Measurements from ENCODE around the gene DNHD1.
A peak's percentile ranks its signal among the peaks of the same experiment; 100 is the strongest.

DNHD1 gene

GRCh38 chr11:6542727-6543126 lies 45.6 kb downstream of the DNHD1 start:
- H3K4me3 ChIP-seq (replicated peaks in 1 of 2; ENCODE audit: low read depth in 2 of 2, low read length in 2 of 2): no peak overlapping the region
- TF ChIP-seq, protein P1, sequence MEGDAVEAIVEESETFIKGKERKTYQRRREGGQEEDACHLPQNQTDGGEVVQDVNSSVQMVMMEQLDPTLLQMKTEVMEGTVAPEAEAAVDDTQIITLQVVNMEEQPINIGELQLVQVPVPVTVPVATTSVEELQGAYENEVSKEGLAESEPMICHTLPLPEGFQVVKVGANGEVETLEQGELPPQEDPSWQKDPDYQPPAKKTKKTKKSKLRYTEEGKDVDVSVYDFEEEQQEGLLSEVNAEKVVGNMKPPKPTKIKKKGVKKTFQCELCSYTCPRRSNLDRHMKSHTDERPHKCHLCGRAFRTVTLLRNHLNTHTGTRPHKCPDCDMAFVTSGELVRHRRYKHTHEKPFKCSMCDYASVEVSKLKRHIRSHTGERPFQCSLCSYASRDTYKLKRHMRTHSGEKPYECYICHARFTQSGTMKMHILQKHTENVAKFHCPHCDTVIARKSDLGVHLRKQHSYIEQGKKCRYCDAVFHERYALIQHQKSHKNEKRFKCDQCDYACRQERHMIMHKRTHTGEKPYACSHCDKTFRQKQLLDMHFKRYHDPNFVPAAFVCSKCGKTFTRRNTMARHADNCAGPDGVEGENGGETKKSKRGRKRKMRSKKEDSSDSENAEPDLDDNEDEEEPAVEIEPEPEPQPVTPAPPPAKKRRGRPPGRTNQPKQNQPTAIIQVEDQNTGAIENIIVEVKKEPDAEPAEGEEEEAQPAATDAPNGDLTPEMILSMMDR (IDR thresholded peaks at IDR 0.05; ENCODE audit: low read depth, low read length): no peak
- DNase-seq (ENCODE audit: low read depth in 2 of 2): no peak

DNA sequence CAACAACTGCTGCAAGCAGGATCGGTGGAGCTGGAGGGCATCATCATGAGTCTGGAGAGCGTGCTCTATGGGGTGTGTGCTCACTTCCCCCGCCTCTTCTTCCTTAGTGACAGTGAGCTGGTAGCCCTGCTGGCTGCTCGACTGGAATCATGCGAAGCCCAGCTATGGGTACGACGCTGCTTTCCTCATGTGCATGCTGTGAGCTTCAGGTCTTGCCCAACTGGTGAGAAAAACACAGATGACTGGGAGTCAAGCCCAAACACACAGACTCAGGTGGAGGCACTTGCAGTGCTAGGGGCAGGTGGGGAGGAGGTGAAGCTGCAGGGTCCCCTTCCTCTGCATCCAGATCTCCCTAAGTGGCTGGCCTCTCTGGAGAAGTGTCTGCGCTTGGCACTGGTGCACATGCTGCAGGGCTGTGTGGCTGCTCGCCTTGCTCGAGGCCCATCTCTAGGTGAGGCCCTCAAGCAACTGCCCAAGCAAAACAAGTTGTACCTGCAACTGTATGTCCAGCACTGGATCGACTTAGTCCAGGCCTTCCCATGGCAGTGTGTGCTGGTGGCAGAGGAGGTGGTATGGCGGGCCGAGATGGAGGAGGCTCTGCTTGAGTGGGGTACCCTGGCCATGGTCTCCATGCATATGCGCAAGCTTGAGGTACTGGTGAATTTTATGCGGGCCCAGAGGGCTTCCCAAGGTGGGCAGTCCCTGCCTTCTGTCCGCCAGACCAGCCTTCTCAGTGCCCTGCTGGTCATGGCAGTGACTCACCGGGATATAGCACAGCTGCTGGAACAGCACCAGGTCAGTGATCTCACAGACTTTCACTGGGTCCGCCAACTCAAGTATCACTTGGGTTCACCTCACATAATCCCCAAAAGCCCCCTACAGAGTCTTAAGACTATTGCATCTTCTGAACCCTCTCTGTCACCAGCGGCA lies 48.1 kb downstream of the DNHD1 start:
- DNase-seq (ENCODE audit: low read depth in 2 of 2): peak in 1 of 2 donors; percentile 28
- no peak overlapping the region for H3K4me3 ChIP-seq (replicated peaks in 1 of 2; ENCODE audit: low read depth in 2 of 2, low read length in 2 of 2)
- TF ChIP-seq, protein P1 (IDR thresholded peaks at IDR 0.05; ENCODE audit: low read depth, low read length): no peak

GRCh38 chr11:6545917-6546605 lies 49.0 kb downstream of the DNHD1 start:
- TF ChIP-seq, protein P1 (IDR thresholded peaks at IDR 0.05; ENCODE audit: low read depth, low read length): no peak
- H3K4me3 ChIP-seq (replicated peaks in 1 of 2; ENCODE audit: low read depth in 2 of 2, low read length in 2 of 2): no peak overlapping the region
- no peak for DNase-seq (ENCODE audit: low read depth in 2 of 2)

- no peak overlapping the region for H3K4me3 ChIP-seq (replicated peaks in 1 of 2; ENCODE audit: low read depth in 2 of 2, low read length in 2 of 2)
- DNase-seq (ENCODE audit: low read depth in 2 of 2): no peak
- TF ChIP-seq, protein P1 (IDR thresholded peaks at IDR 0.05; ENCODE audit: low read depth, low read length): no peak
Measured at GRCh38 chr11:6546735-6547134, 49.7 kb downstream of the DNHD1 start.

GRCh38 chr11:6547177-6547576 lies 50.1 kb downstream of the DNHD1 start:
- no peak for DNase-seq (ENCODE audit: low read depth in 2 of 2)
- H3K4me3 ChIP-seq (replicated peaks in 1 of 2; ENCODE audit: low read depth in 2 of 2, low read length in 2 of 2): no peak overlapping the region
- TF ChIP-seq, protein P1 (IDR thresholded peaks at IDR 0.05; ENCODE audit: low read depth, low read length): no peak

GRCh38 chr11:6548121-6548520 lies 51.0 kb downstream of the DNHD1 start:
- TF ChIP-seq, protein P1 (IDR thresholded peaks at IDR 0.05; ENCODE audit: low read depth, low read length): no peak
- H3K4me3 ChIP-seq (replicated peaks in 1 of 2; ENCODE audit: low read depth in 2 of 2, low read length in 2 of 2): no peak overlapping the region
- DNase-seq (ENCODE audit: low read depth in 2 of 2): no peak

Measured in cardiac fibroblast (primary cell).